Transverse colon (tissue), 4 donors: ENCODE measurements around the gene LLCFC1. TPM values are rescaled to one million over a fixed set of nuclear protein-coding genes. Genes with fewer than 3 reads are reported as not detected.
A peak's percentile ranks its signal among the peaks of the same experiment; 100 is the strongest.

Experiments
- DNase-seq: peaks from one replicate; pipeline ENCODE4 v3.0.0-alpha.2; 2019
- H3K27ac ChIP-seq, 4 donors: fragments of 200-600 bp; sonication (generic); 2 replicates each; pipeline ENCODE4 v1.5.1; 2016 to 2018; ENCODE audit warnings: inconsistent platforms in 4 of 4
- H3K27me3 ChIP-seq: fragments of 200-600 bp; sonication (generic); 2 replicates; pipeline ENCODE4 v1.5.1; 2017; ENCODE audit warnings: inconsistent platforms
- H3K36me3 ChIP-seq, 4 donors: fragments of 200-600 bp; sonication (generic); 2 replicates each; pipeline ENCODE4 v1.5.1; 2017 to 2019; ENCODE audit warnings: inconsistent platforms in 4 of 4
- H3K4me1 ChIP-seq, 4 donors: fragments of 200-600 bp; sonication (generic); 2 replicates each; pipeline ENCODE4 v1.5.1; 2017 to 2020; ENCODE audit warnings: inconsistent platforms in 4 of 4
- H3K4me3 ChIP-seq, 4 donors: fragments of 200-600 bp; sonication (generic); 1 replicate in 1 of 4; 2 replicates in 3 of 4; pipeline versions ENCODE4 v1.5.1 to v1.6.1; 2017 to 2019; ENCODE audit warnings: inconsistent platforms in 4 of 4
- H3K9me3 ChIP-seq, 2 donors: fragments of 200-600 bp; sonication (generic); 2 replicates each; pipeline ENCODE4 v1.5.1; 2017 to 2019; ENCODE audit warnings: inconsistent platforms in 2 of 2
- CTCF ChIP-seq, 5 experiments: fragments of 200-600 bp in 3 of 5; fragments of 450-650 bp in 2 of 5; sonication (generic) in 3 of 5; IDR thresholded peaks; 1 replicate in 2 of 5; 2 replicates in 3 of 5; pipeline ENCODE4 v1.5.1; 2016 to 2017; ENCODE audit warnings: antibody characterized with exemption in 5 of 5, inconsistent platforms in 3 of 5, mild to moderate bottlenecking in 2 of 5, moderate library complexity in 1 of 5
- EP300 ChIP-seq: sonication (generic); formaldehyde crosslinking; IDR thresholded peaks from one replicate; pipeline ENCODE4 v1.6.1; 2017; ENCODE audit warnings: antibody characterized with exemption, low read depth
- POLR2A ChIP-seq: fragments of 450-650 bp; IDR thresholded peaks from one replicate; pipeline ENCODE4 v1.6.1; 2016; ENCODE audit warnings: antibody characterized with exemption, mild to moderate bottlenecking, moderate library complexity
- POLR2AphosphoS5 ChIP-seq, 3 donors: sonication (generic); formaldehyde crosslinking; IDR thresholded peaks; one replicate each; pipeline ENCODE4 v1.6.1; 2016; ENCODE audit warnings: antibody characterized with exemption in 3 of 3
- WGBS, 2 donors: methylation state at CpG; one replicate each; pipeline ENCODE4 v1.1.5; 2018; ENCODE audit warnings: low coverage in 1 of 2; 5-methylcytosine and 5-hydroxymethylcytosine counted together
- in situ Hi-C, 4 donors: fragments of 200-750 bp; cut with MboI; loops; one replicate each; pipeline versions ENCODE4 v1.15.0 to v1.15.1; 2017; ENCODE audit warnings: low sequenced_read_pairs in 3 of 4, low pct_ligation_motif_present in 1 of 4, low pct_unique_long_range_greater_than_20kb in 1 of 4
- intact Hi-C: fragments of 100-400 bp; cut with DNase I; formaldehyde crosslinking; loops from one replicate; pipeline ENCODE4 v1.15.1; 2023; ENCODE audit warnings: low total_unique reads
- total RNA-seq, 4 donors: library from RNA; depleted of rRNA; stranded (reverse); fragments of >200 nt; gene quantifications; one replicate each; pipeline ENCODE4 v1.1.0, GENCODE V29; 2016

LLCFC1 gene
- total RNA-seq, 4 donors from 2014 or later, result not detected

GRCh38 chr7:142908290-142908689 is 31.0 kb upstream of the LLCFC1 start:
- H3K36me3 ChIP-seq, result no peaks in the 10 kb centered on the region
- intact Hi-C loops, result no loop called here
- H3K4me1 ChIP-seq, result no peaks in the 10 kb centered on the region
- no peak overlapping the region for H3K4me3 ChIP-seq
- no peaks in the 10 kb centered on the region for H3K27me3 ChIP-seq
- in situ Hi-C loops, result no loop called here
- no peak overlapping the region for H3K27ac ChIP-seq
- H3K9me3 ChIP-seq, result peaks cover 0 to 4% of the 10 kb centered on the region in 2 donors
- no peak for DNase-seq
- WGBS, 2 donors, result 88% methylated on average over 11 of the region's 11 CpGs; no CpG with 5 or more reads in 1 of the 2 donors
- TF ChIP-seq CTCF (IDR thresholded peaks at IDR 0.05), result no peak
- TF ChIP-seq POLR2AphosphoS5 (IDR thresholded peaks at IDR 0.05), result no peak
- no peak for TF ChIP-seq POLR2A
- TF ChIP-seq EP300, result no peak

GRCh38 chr7:142908921-142909890 is 30.1 kb upstream of the LLCFC1 start:
- no peak for DNase-seq
- in situ Hi-C loops (no loop called here), intact Hi-C loops (no loop called here)
- WGBS, 2 donors, result 56 to 64% methylated on average over 4 to 20 of the region's 21 CpGs
- no peak overlapping the region for H3K27ac ChIP-seq
- no peak for TF ChIP-seq POLR2AphosphoS5 (IDR thresholded peaks at IDR 0.05)
- peak in 1 of 5 experiments; percentile 12 for TF ChIP-seq CTCF (IDR thresholded peaks at IDR 0.05)
- TF ChIP-seq EP300, result no peak
- no peaks in the 10 kb centered on the region for H3K27me3 ChIP-seq
- H3K4me3 ChIP-seq, result no peak overlapping the region
- H3K36me3 ChIP-seq, result no peaks in the 10 kb centered on the region
- peaks cover 0 to under 1% of the 10 kb centered on the region in 2 donors for H3K9me3 ChIP-seq
- no peaks in the 10 kb centered on the region for H3K4me1 ChIP-seq

- H3K27ac ChIP-seq, result no peak overlapping the region
- no peaks in the 10 kb centered on the region for H3K27me3 ChIP-seq
- 39 to 61% methylated on average over 2 of the region's 2 CpGs for WGBS, 2 donors
- no peaks in the 10 kb centered on the region for H3K4me1 ChIP-seq
- intact Hi-C loops (no loop called here), in situ Hi-C loops (no loop called here)
- H3K9me3 ChIP-seq, result no peaks in the 10 kb centered on the region
- TF ChIP-seq EP300, result no peak
- TF ChIP-seq POLR2A, result no peak
- no peak for TF ChIP-seq CTCF (IDR thresholded peaks at IDR 0.05)
- TF ChIP-seq POLR2AphosphoS5 (IDR thresholded peaks at IDR 0.05), result no peak
- H3K36me3 ChIP-seq, result no peaks in the 10 kb centered on the region
- H3K4me3 ChIP-seq, result no peak overlapping the region
- no peak for DNase-seq
These were observed 29.3 kb upstream of the LLCFC1 start for GRCh38 chr7:142910031-142910433.

- WGBS, 2 donors, result 21 to 36% methylated on average over 2 of the region's 2 CpGs
- H3K27ac ChIP-seq, result no peak overlapping the region
- no peak for DNase-seq
These were observed 28.8 kb upstream of the LLCFC1 start for GRCh38 chr7:142910481-142910880.

More at GRCh38 chr7:142910481-142910880, 28.8 kb upstream of the LLCFC1 start:
- no peak for TF ChIP-seq POLR2AphosphoS5 (IDR thresholded peaks at IDR 0.05)
- TF ChIP-seq EP300, result no peak
- no peak for TF ChIP-seq POLR2A
- no peak for TF ChIP-seq CTCF (IDR thresholded peaks at IDR 0.05)
- Histone ChIP-seq H3K4me3 (no peak overlapping the region), H3K36me3 (no peaks in the 10 kb centered on the region), H3K27me3 (no peaks in the 10 kb centered on the region), H3K9me3 (no peaks in the 10 kb centered on the region), H3K4me1 (no peaks in the 10 kb centered on the region)
- intact Hi-C loops (no loop called here), in situ Hi-C loops (no loop called here)
